RPMI8226 (cell line): ENCODE measurements around the gene MCMBP.
A peak's percentile ranks its signal among the peaks of the same experiment; 100 is the strongest.
"Not testable (repeated sequence)": the region's sequence is repeated elsewhere in the genome, so short reads cannot be mapped to it uniquely, and the experiment has no call there.

Experiments
- DNase-seq: peaks from one replicate; pipeline ENCODE4 v3.0.0-alpha.2; 2015

Gene MCMBP, protein sequence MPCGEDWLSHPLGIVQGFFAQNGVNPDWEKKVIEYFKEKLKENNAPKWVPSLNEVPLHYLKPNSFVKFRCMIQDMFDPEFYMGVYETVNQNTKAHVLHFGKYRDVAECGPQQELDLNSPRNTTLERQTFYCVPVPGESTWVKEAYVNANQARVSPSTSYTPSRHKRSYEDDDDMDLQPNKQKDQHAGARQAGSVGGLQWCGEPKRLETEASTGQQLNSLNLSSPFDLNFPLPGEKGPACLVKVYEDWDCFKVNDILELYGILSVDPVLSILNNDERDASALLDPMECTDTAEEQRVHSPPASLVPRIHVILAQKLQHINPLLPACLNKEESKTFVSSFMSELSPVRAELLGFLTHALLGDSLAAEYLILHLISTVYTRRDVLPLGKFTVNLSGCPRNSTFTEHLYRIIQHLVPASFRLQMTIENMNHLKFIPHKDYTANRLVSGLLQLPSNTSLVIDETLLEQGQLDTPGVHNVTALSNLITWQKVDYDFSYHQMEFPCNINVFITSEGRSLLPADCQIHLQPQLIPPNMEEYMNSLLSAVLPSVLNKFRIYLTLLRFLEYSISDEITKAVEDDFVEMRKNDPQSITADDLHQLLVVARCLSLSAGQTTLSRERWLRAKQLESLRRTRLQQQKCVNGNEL

GRCh38 chr10:119872610-119872859, at the start of gene MCMBP:
Gene MCMBP (minus strand): TSS chr10:119872843. CDS start chr10:119872584, 259 bp downstream.
- no peak for DNase-seq

DNA sequence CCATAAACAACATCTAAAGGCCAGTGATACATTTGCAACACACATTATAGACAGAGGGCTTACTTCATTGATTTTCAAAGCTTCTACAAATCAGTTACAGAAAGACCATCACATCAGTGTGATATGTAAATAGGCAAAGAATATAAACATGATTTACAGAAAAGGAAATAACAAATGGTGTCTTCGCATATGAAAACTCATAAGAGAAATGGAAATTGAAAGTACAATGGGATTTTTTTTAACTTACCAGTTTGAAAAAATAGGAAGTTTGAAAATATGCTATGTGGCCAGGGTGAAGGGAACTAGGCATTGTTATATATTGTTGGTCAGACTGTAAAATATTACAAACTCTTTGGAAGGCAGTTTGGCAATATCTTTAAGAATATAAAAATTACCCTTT, 47.2 kb upstream of the MCMBP start:
- DNase-seq = no peak

DNA sequence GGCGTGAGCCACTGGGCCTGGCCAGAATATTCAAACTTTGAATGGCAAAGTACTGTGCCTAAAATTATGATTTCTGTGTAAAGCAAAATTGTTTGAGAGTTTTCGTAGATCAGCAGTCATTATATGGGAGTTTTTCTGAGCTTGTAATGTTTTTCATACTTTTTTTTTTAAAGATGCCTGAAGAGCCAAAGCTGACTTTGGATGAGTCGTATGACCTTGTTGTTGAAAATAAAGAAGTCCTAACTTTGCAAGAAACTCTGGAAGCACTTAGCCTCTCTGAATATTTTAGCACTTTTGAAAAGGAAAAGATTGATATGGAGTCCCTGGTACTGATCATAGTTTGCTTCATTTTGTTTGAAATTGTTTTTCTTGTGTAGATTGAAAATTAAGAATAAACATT, 46.6 kb upstream of the MCMBP start:
- no peak for DNase-seq

DNA sequence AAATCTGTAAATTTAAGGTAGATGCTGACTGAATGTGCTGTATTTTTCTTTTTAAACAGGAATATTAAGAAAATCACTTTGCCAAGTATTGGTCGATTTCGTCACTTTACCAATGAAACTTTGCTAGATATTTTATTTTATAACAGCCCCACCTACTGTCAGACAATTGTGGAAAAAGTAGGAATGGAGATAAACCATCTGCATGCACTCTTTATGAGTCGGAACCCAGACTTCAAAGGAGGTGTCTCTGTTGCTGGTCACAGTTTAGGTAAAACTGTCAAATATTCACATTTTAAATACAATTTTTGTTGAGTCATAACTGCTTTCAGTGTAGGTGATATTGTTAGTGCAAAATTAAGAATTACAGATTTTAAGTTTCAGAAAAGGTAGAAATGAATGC, 45.1 kb upstream of the MCMBP start:
- no peak for DNase-seq

GRCh38 chr10:119910689-119911088, 38.0 kb upstream of the MCMBP start:
- no peak for DNase-seq

DNA sequence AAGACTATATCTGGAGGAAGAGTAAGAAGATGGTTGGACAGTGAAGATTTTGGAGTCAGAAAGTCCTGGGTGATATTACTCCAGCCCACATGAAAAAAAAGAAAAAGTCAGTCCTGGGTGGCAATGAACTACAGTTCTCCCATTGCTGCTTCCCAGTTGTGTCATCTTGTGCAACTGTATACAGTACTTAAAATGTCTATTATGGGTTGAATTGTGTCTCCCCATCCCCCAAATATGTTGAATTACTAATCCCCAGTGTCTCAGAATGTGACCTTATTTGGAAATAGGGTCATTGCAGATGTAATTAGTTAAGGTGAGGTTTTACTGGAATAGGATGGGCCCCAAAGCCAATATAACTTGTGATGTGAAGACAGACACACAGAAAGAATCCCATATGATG, 35.5 kb upstream of the MCMBP start:
- no peak for DNase-seq

DNA sequence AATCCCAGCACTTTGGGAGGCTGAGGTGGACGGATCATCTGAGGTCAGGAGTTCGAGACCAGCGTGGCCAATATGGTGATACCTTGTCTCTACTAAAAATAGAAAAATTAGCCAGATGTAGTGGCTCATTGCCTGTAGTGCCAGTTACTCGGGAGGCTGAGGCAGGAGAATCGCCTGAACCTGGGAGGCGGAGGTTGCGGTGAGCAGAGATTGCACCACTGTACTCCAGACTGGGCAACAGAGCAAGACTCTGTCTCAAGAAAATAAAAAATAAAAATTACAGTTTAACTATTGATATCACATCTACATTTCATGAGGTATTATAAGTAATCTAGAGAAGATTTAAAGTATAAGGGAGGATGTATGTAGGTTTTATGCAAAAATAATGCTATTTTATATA, 35.1 kb upstream of the MCMBP start:
- DNase-seq = not testable (repeated sequence)

DNA sequence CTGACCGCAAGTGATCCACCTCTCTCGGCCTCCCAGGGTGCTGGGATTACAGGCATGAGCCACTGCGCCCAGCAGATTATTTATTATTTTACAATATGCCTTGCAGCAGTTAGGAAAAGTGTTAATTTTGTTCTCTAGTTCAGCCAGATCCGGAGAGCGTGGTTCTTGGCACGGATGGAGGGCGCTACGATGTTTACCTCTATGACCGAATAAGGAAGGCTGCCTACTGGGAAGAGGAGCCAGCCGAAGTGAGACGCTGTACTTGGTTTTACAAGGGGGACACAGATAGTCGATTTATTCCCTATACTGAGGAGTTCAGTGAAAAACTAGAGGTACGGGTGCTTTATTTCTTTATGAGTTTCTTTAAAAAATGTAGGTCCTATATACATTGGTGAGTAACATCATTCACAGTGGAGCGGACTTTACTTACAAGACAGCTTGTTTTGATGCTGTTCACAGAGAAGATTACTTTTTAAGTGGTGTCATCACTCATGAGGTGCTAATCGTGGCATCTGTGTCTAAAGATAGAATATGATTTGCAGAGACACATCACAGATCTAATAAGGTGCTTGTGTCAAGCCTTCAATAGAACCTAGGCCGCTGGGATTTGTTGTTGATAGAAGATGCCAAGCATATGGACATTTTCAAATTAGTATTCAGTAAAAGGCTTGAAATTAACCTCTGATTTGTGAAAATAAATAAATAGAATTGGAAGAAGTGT, 31.5 kb upstream of the MCMBP start:
- no peak for DNase-seq

- no peak for DNase-seq
Measured at GRCh38 chr10:119898577-119898976, 25.9 kb upstream of the MCMBP start.

GRCh38 chr10:119896937-119897770, 24.5 kb upstream of the MCMBP start:
- no peak for DNase-seq

DNA sequence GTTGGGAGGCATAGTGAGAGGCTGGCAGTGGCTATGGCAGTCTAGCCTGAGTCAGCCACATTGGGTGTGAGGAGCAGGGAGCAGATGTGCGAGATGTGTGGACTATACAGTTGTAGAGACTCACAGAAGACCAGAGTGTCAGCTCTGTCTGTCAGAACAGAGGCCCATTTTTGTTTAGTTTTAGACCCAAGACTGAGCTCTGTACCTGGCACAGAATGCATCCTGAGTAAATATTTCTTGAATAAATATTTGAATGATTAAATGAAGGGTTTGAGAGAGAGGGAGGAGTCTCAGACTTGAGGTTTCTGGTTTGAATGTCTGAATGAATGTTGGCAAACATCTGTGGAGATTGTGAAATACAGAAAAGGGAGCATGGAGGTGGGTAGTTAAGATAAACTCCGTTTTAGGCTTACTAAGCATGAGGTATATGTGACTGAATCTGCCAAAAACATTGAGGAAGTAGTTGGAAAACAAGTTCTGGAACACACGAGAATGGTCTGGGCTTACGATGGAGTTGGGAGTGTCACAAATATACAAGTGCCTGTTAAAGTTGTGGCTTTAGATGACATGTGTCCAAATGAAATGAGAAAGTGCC, 23.5 kb upstream of the MCMBP start:
- DNase-seq = no peak

- DNase-seq = no peak
Measured at GRCh38 chr10:119893845-119894427, 21.3 kb upstream of the MCMBP start.

GRCh38 chr10:119893074-119893473, 20.4 kb upstream of the MCMBP start:
- DNase-seq = no peak

- peak; percentile 91 for DNase-seq
Measured at GRCh38 chr10:119892188-119893065, 19.8 kb upstream of the MCMBP start, which contains the start of gene SEC23IP. Gene SEC23IP (plus strand): TSS chr10:119892730. CDS start chr10:119892783, 53 bp downstream.

GRCh38 chr10:119891849-119892187, 19.2 kb upstream of the MCMBP start:
- DNase-seq = not testable (repeated sequence)

DNA sequence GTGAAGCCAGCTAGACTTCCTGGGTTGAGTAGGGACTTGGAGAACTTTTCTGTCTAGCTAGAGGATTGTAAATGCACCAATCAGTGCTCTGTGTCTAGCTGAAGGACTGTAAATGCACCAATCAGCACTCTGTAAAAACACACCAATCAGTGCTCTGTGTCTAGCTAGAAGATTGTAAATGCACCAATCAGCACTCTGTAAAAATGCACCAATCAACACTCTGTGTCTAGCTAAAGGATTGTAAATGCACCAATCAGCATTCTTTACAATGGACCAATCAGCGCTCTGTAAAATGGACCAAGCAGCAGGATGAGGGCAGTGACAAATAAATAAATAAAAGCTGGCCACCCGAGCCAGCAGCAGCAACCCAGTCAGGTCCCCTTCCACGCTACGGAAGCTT, 17.7 kb upstream of the MCMBP start:
- DNase-seq = not testable (repeated sequence)

- not testable (repeated sequence) for DNase-seq
Measured at GRCh38 chr10:119889201-119889600, 16.6 kb upstream of the MCMBP start.

GRCh38 chr10:119888715-119889114, 16.1 kb upstream of the MCMBP start:
- DNase-seq = not testable (repeated sequence)

DNA sequence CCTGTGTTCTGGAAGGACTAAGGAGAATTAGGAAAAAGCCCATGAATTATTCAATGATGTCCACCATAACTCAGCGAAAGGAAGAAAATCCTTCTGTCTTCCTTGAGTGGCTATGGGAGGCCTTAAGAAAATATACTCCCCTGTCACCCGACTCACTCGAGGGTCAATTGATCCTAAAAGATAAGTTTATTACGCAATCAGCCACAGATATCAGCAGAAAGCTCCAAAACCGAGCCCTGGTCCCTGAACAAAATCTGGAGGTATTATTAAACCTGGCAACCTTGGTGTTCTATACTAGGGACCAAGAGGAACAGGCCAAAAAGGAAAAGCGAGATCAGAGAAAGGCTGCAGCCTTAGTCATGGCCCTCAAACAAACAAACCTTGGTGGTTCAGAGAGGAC, 13.4 kb upstream of the MCMBP start:
- not testable (repeated sequence) for DNase-seq

DNA sequence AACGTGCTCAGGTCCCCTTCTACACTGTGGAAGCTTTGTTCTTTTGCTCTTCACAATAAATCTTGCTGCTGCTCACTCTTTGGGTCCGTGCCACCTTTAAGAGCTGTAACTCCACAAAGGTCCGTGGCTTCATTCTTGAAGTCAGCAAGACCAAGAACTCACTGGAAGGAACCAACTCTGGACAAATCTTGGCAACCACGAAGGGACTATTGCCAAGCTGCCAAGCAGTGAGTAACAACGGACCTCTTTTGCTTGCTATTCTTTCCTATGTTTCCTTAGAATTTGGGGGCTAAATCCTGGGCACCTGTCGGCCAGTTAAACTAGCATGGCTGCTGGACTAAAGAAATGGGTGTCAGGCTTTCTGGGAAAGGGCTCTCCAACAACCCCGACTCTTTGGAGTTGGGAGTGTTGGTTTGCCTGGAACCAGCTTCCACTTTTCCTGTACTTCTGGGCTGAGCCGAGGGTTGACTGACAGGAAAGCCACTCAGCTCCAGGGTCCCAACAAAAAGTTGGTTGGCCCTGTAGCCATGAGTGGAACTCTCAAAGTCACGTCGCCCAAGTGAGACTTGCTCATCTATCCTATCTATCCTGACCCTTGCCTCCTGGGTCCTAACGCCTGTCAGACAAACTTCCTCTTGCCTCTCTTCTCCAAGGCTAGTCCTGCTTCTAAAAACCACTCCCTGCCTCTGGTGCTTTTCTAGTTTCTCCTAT, 11.4 kb upstream of the MCMBP start:
- DNase-seq = not testable (repeated sequence)

DNA sequence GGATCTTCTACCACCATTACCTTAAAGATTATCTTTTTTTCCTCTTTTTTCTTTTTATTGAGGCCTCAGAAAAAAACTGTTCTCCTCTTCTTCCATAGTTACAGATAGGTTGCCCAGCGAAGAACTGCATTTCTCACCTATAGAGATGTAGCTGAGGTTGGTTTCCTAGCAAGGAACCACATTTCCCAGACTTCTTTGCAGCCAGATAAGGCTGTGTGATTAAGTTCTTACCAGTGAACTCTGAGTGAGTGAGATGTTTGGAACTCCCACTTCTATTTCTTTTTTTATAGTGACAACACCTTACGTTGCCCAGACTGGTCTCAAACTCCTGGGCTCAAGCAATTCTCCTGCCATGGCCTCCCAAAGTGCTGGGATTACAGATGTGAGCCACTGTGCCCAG, 5.9 kb upstream of the MCMBP start:
- DNase-seq = no peak
